Thyroid gland (tissue), 4 donors: ENCODE results near the gene DUSP28. TPM values are rescaled to one million over a fixed set of nuclear protein-coding genes. Genes with fewer than 3 reads are reported as not detected.

ENCODE experiments used
- DNase-seq, 2 donors: peaks; one replicate each; pipeline ENCODE4 v3.0.0-alpha.2; 2019
- H3K27ac ChIP-seq, 3 donors: fragments of 200-600 bp; sonication (generic); 1 replicate in 2 of 3; 2 replicates in 1 of 3; pipeline ENCODE4 v1.5.1; 2016 to 2019; ENCODE audit warnings: mild to moderate bottlenecking in 1 of 3, moderate library complexity in 1 of 3
- H3K27me3 ChIP-seq: fragments of 200-600 bp; sonication (generic); one replicate; pipeline ENCODE4 v1.5.1; 2019
- H3K36me3 ChIP-seq, 2 donors: fragments of 200-600 bp; sonication (generic); one replicate each; pipeline ENCODE4 v1.5.1; 2016 to 2019
- H3K4me1 ChIP-seq, 2 donors: fragments of 200-600 bp; sonication (generic); one replicate each; pipeline ENCODE4 v1.5.1; 2017 to 2019
- H3K4me3 ChIP-seq, 3 donors: fragments of 200-600 bp; sonication (generic); replicated peaks in 1 of 3; 1 replicate in 2 of 3; 2 replicates in 1 of 3; pipeline ENCODE4 v1.5.1; 2016; ENCODE audit warnings: mild to moderate bottlenecking in 1 of 3
- H3K9me3 ChIP-seq: fragments of 200-600 bp; sonication (generic); one replicate; pipeline ENCODE4 v1.5.1; 2017
- POLR2A ChIP-seq, 2 donors: fragments of 450-650 bp; IDR thresholded peaks; one replicate each; pipeline ENCODE4 v1.6.1; 2017; ENCODE audit warnings: antibody characterized with exemption in 2 of 2, mild to moderate bottlenecking in 2 of 2, moderate library complexity in 1 of 2
- WGBS, 2 donors: methylation state at CpG; one replicate each; pipeline ENCODE4 v1.1.5; 2017; 5-methylcytosine and 5-hydroxymethylcytosine counted together
- intact Hi-C: fragments of 100-400 bp; cut with DNase I; formaldehyde crosslinking; loops from one replicate; pipeline ENCODE4 v1.15.1; 2023
- total RNA-seq, 4 donors: library from RNA; depleted of rRNA; stranded (reverse); fragments of >200 nt; gene quantifications; one replicate each; pipeline ENCODE4 v1.2.3, GENCODE V29; 2016
- TF ChIP-seq, protein P1 (sequence below), 6 experiments: fragments of 200-600 bp in 3 of 6; fragments of 450-650 bp in 3 of 6; sonication (generic) in 3 of 6; IDR thresholded peaks; one replicate each; pipeline ENCODE4 v1.5.1; 2016 to 2019; ENCODE audit warnings: antibody characterized with exemption in 6 of 6, mild to moderate bottlenecking in 2 of 6, inconsistent platforms in 1 of 6, moderate library complexity in 1 of 6

DUSP28 gene
- total RNA-seq, 4 donors from 2014 or later: 6.6 to 12.5 (median 9.2) TPM

DNA sequence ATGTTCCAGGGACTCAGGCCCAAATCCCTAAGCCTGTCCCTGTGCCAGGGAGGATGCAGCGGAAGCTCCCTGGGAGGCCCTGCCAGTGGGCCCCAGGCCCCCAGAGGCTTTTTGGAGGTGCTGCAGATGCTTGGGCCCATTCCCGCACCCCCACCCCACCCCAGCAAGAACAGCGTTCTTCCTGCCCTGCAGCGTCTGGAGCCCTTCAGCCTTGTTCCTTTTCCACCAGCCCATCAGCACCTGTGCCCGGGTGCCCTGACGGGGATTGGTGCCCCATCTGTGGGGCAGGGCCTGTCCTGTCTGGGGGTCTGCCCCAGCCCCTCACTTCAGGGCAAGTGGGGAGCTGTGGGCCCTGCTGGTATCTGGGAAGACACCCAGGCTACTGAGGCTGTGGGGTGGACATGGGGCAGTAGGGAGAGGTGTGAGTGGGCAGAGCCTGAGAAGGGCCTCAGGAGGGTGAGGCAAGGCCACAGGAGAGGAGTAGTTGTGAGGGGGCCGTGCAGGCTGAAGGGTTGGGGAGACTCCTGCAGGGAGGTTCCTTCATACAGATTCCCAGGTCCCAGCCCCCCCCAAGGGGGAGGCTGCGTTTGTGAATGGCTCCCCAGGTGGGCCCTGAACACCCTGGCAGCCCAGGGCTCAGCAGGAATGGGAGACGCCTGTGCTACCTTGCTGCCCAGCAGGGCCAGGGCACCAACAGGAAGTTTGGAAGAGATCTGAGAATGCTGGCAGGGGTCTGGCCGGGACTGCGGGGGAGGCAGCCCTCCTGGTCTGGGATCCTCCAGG lies 10.6 kb downstream of the DUSP28 start:
- no peak overlapping the region for H3K4me3 ChIP-seq
- H3K27ac ChIP-seq: no peak overlapping the region
- H3K4me1 ChIP-seq: peaks cover 29 to 39% of the 10 kb centered on the region in 2 donors
- H3K27me3 ChIP-seq: no peaks in the 10 kb centered on the region
- peaks cover 10 to 16% of the 10 kb centered on the region in 2 donors for H3K36me3 ChIP-seq
- WGBS, 2 donors: 82 to 87% methylated on average over 8 to 9 of the region's 11 CpGs
- DNase-seq: peak in 1 of 2 donors; percentile 1
- TF ChIP-seq, protein P1, sequence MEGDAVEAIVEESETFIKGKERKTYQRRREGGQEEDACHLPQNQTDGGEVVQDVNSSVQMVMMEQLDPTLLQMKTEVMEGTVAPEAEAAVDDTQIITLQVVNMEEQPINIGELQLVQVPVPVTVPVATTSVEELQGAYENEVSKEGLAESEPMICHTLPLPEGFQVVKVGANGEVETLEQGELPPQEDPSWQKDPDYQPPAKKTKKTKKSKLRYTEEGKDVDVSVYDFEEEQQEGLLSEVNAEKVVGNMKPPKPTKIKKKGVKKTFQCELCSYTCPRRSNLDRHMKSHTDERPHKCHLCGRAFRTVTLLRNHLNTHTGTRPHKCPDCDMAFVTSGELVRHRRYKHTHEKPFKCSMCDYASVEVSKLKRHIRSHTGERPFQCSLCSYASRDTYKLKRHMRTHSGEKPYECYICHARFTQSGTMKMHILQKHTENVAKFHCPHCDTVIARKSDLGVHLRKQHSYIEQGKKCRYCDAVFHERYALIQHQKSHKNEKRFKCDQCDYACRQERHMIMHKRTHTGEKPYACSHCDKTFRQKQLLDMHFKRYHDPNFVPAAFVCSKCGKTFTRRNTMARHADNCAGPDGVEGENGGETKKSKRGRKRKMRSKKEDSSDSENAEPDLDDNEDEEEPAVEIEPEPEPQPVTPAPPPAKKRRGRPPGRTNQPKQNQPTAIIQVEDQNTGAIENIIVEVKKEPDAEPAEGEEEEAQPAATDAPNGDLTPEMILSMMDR (IDR thresholded peaks at IDR 0.05): no peak
- TF ChIP-seq POLR2A (IDR thresholded peaks at IDR 0.05): no peak
- H3K9me3 ChIP-seq: no peaks in the 10 kb centered on the region
- intact Hi-C loops: no loop called here

DNA sequence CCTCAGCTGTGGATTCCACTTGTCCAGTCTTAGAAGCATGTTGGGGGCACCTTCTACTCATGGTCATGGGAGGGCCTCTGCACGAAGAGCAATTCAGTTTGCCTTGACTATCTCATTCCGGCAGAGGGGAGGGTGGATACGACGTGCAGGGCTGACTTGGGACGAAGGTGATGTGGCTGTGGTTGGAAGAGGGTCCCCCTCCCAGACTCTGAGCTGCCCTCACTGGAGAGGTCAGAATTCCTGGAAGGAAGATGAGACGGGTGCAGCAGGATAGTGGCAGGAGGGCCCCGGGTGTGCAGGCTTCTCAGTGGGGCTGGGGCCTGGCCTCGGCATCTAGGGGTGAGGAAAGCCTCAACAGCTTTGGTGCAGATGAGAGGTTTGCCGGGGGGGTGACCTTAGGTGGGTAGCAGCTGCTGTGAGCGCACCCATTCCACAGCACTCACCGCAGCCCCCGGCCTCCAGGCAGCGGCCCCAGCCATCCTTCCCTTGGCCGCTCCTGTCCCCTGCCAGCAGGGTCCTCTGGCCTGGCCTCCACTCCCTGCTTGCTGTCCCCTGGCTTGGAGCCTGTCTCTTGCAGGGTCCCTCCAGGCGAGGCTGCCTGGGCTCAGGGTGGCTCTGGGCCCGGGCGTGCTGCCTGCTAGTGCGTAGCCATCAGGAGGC lies 11.3 kb downstream of the DUSP28 start:
- H3K27ac ChIP-seq: no peak overlapping the region
- H3K9me3 ChIP-seq: no peaks in the 10 kb centered on the region
- no peak for DNase-seq
- H3K4me1 ChIP-seq: peaks cover 24 to 33% of the 10 kb centered on the region in 2 donors
- H3K27me3 ChIP-seq: no peaks in the 10 kb centered on the region
- H3K36me3 ChIP-seq: peaks cover 11 to 21% of the 10 kb centered on the region in 2 donors
- intact Hi-C loops: no loop called here
- no peak overlapping the region for H3K4me3 ChIP-seq
- WGBS, 2 donors: 90 to 92% methylated on average over 18 of the region's 18 CpGs
- TF ChIP-seq POLR2A (IDR thresholded peaks at IDR 0.05): no peak
- TF ChIP-seq, protein P1 (IDR thresholded peaks at IDR 0.05): no peak

GRCh38 chr2:240572141-240573031 lies 12.2 kb downstream of the DUSP28 start:
- Histone ChIP-seq H3K27me3 (no peaks in the 10 kb centered on the region), H3K4me1 (peaks cover 15 to 24% of the 10 kb centered on the region in 2 donors), H3K9me3 (no peaks in the 10 kb centered on the region), H3K4me3 (no peak overlapping the region), H3K27ac (no peak overlapping the region), H3K36me3 (peaks cover 18 to 31% of the 10 kb centered on the region in 2 donors)
- DNase-seq: no peak
- TF ChIP-seq, protein P1 (IDR thresholded peaks at IDR 0.05): no peak
- no peak for TF ChIP-seq POLR2A (IDR thresholded peaks at IDR 0.05)
- intact Hi-C loops: no loop called here
- WGBS, 2 donors: 88 to 95% methylated on average over 9 to 15 of the region's 30 CpGs

GRCh38 chr2:240573071-240573515 lies 12.9 kb downstream of the DUSP28 start:
- H3K36me3 ChIP-seq: peaks cover 23 to 38% of the 10 kb centered on the region in 2 donors
- TF ChIP-seq POLR2A (IDR thresholded peaks at IDR 0.05): no peak
- TF ChIP-seq, protein P1 (IDR thresholded peaks at IDR 0.05): no peak
- no peak for DNase-seq
- 82 to 92% methylated on average over 7 to 10 of the region's 20 CpGs for WGBS, 2 donors
- no peak overlapping the region for H3K4me3 ChIP-seq
- no peaks in the 10 kb centered on the region for H3K9me3 ChIP-seq
- no peaks in the 10 kb centered on the region for H3K27me3 ChIP-seq
- intact Hi-C loops: no loop called here
- peaks cover 9 to 21% of the 10 kb centered on the region in 2 donors for H3K4me1 ChIP-seq
- no peak overlapping the region for H3K27ac ChIP-seq
